ENCODE data around the gene PDIK1L. TPM values are rescaled to one million over a fixed set of nuclear protein-coding genes. Genes with fewer than 3 reads are reported as not detected.

PDIK1L gene
- total and polyA plus RNA-seq, 2 donors (not counting 1 experiment from before 2014, with no cell fraction given), result 1.3 to 17.3 TPM

DNA sequence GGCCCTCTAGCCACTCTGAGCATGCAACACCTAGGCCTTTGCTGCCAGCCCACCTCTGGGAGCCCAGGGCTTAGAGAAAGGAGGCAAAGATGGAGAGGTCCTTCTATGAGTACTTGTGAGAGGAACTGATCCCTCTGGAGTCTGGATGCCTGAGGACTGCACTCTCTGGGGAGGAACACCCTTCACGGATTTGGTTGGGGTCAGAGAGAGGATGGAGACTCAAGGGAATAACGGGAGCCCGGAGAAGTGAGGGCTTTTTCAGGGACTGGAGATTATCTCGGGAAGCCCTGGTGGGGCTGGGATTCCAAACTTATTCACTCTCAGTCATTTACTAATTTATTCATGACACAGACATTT is 57.6 kb downstream of the PDIK1L start:
- H3K9ac ChIP-seq (ENCODE audit: low read length), result no peak overlapping the region
- no peak overlapping the region for H3K27ac ChIP-seq (ENCODE audit: low read length in 2 of 2)
- peaks cover 11 to 20% of the 10 kb centered on the region in 2 donors for H3K4me1 ChIP-seq (ENCODE audit: control insufficient read depth in 2 of 2, insufficient read depth in 2 of 2, low read length in 2 of 2)
- CTCF ChIA-PET, result interaction anchor here (0.6 to 2.2 kb wide), 28 partner anchors 10 to 263 kb away, joined by 3 to 42 read pairs (median 4); partner anchors contain the start of genes CEP85, DHDDS and PDIK1L
- H2AFZ ChIP-seq (ENCODE audit: insufficient read depth, low read depth, low read length, poor library complexity, severe bottlenecking), result peak overlapping the region; percentile 94
- POLR2A ChIA-PET, result interaction anchor here (0.6 to 1.1 kb wide), 3 partner anchors 65 to 1974 kb away, joined by 3 to 5 read pairs (median 3); partner anchors contain the start of gene CEP85
- Mint-ChIP-seq H3K27me3 (no peaks in the 10 kb centered on the region), H3K27ac (no peak overlapping the region), H3K4me3 (peak overlapping the region; percentile 93), H3K4me1 (peaks cover 18% of the 10 kb centered on the region), H3K9me3 (ENCODE audit: insufficient read depth) (no peaks in the 10 kb centered on the region)
- H3K36me3 ChIP-seq (replicated peaks in 1 of 2; ENCODE audit: control extremely low read depth in 1 of 2, control insufficient read depth in 1 of 2, extremely low read depth in 1 of 2, insufficient read depth in 2 of 2, low read length in 1 of 2), result no peaks in the 10 kb centered on the region
- ATAC-seq (ENCODE audit: low read depth) (no peak), DNase-seq (no peak)
- peaks cover 14% of the 10 kb centered on the region for H3K79me2 ChIP-seq (ENCODE audit: control insufficient read depth, insufficient read depth, low read length)
- TF ChIP-seq, protein P1, sequence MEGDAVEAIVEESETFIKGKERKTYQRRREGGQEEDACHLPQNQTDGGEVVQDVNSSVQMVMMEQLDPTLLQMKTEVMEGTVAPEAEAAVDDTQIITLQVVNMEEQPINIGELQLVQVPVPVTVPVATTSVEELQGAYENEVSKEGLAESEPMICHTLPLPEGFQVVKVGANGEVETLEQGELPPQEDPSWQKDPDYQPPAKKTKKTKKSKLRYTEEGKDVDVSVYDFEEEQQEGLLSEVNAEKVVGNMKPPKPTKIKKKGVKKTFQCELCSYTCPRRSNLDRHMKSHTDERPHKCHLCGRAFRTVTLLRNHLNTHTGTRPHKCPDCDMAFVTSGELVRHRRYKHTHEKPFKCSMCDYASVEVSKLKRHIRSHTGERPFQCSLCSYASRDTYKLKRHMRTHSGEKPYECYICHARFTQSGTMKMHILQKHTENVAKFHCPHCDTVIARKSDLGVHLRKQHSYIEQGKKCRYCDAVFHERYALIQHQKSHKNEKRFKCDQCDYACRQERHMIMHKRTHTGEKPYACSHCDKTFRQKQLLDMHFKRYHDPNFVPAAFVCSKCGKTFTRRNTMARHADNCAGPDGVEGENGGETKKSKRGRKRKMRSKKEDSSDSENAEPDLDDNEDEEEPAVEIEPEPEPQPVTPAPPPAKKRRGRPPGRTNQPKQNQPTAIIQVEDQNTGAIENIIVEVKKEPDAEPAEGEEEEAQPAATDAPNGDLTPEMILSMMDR (IDR thresholded peaks at IDR 0.05), result no peak
- TF ChIP-seq EZH2 (IDR thresholded peaks at IDR 0.05; ENCODE audit: borderline replicate concordance, insufficient read depth, low read depth, low read length, poor library complexity, severe bottlenecking), result no peak
- H4K20me1 ChIP-seq (ENCODE audit: control insufficient read depth, insufficient read depth, low read length, poor library complexity, severe bottlenecking), result no peaks in the 10 kb centered on the region
- no CpG with 5 or more reads among the region's 4 CpGs for WGBS (ENCODE audit: insufficient coverage)
- H3K9me3 ChIP-seq (ENCODE audit: control extremely low read depth in 1 of 3, control insufficient read depth in 2 of 3, insufficient read depth in 1 of 3, low read length in 2 of 3), result no peaks in the 10 kb centered on the region
- H3K4me3 ChIP-seq (ENCODE audit: control extremely low read depth in 1 of 5, extremely low read depth in 1 of 5, insufficient read depth in 1 of 5, low read depth in 2 of 5, low read length in 4 of 5), result peak overlapping the region in 1 of 5 experiments; percentile 86
- H3K4me2 ChIP-seq (replicated peaks; ENCODE audit: low read depth, low read length, poor library complexity, severe bottlenecking), result peak overlapping the region; percentile 95
- H3K27me3 ChIP-seq (replicated peaks in 1 of 4; ENCODE audit: control extremely low read depth in 1 of 4, control insufficient read depth in 3 of 4, insufficient read depth in 4 of 4, low read length in 3 of 4), result peaks cover 0 to 6% (median 2%) of the 10 kb centered on the region in 4 experiments
- intact Hi-C loops (cut with micrococcal nuclease), result loop anchor here (1.0 kb wide), 5 partner anchors 58 to 263 kb away; partner anchors contain the start of genes CEP85, DHDDS and PDIK1L

Measured in B cell (primary cell).